AG10803 (cell line): ENCODE results near the gene NF1.
A peak's percentile ranks its signal among the peaks of the same experiment; 100 is the strongest.

Source experiments
- DNase-seq: peaks from one replicate; pipeline ENCODE4 v3.0.0; 2010; ENCODE audit warnings: low read depth
- H3K4me3 ChIP-seq: 2 replicates; pipeline ENCODE4 v1.5.1; 2011; ENCODE audit warnings: mild to moderate bottlenecking, low read length, control low read depth
- CTCF ChIP-seq: conservative IDR thresholded peaks from 2 replicates; pipeline ENCODE4 v1.5.1; 2011; ENCODE audit warnings: mild to moderate bottlenecking, low read length, control low read depth, inconsistent platforms

The NF1 gene

GRCh38 chr17:31405890-31406371 lies 311.2 kb downstream of the NF1 start:
- no peak overlapping the region for H3K4me3 ChIP-seq
- TF ChIP-seq CTCF = no peak
- no peak for DNase-seq

DNA sequence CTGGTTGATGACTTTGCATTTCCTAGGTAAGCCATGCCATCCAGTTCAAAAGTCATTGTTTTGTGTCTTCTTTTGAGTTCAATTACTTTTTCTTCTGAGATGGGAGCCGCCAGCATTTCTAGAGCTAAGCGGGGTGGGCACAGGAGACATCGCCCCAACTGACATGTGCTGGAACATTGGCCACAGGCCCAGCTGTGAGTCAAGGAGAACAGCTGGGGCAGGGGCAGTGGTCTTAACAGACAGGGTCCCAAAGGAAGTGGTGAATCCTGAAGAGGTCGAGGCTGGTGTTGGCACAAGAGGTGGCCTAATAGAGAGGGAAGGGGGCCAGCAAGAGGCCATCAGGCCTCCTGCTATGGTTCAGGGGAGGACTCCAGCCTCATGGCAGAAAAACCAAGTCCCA lies 313.8 kb downstream of the NF1 start:
- no peak for DNase-seq
- no peak for TF ChIP-seq CTCF
- H3K4me3 ChIP-seq = no peak overlapping the region

GRCh38 chr17:31411707-31412285 lies 317.0 kb downstream of the NF1 start:
- no peak for TF ChIP-seq CTCF
- no peak overlapping the region for H3K4me3 ChIP-seq
- no peak for DNase-seq

- DNase-seq = no peak
- no peak overlapping the region for H3K4me3 ChIP-seq
- no peak for TF ChIP-seq CTCF
Measured at GRCh38 chr17:31412511-31412910, 317.7 kb downstream of the NF1 start.

DNA sequence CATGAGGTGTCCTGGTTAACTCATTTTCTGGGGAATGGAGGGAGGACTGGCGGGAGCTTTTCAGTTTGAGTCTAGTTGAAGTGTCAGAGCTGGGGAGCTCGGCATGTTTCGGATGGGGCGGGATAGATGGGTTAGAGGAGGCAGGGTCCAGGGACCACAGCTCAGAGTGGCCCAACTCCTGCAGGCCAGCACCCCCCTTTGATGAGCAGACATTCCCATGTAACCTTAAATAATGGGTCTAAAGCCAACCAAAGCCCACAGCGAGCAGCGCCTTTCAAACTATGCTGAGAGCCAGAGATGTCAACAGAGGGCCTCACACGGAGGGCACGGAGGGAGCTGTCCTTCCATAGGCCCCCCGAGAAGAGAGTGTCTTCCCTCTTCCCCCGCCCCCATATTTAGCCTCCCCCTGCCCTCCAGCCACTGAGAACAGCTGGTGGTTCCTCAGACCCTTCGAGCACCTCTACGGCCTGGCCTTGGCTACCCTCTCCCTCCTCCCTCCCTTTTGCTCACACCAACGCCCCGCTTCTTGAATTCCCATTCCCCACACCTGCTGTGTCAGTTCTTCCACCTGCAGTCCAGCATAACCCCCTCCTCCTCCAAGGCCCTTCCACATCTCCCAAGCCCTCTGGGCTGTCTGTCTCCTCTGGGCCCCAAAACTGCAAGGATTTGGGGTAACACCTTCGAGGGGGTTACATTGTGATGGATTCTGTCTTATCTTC lies 318.5 kb downstream of the NF1 start:
- DNase-seq = no peak
- H3K4me3 ChIP-seq = no peak overlapping the region
- no peak for TF ChIP-seq CTCF

DNA sequence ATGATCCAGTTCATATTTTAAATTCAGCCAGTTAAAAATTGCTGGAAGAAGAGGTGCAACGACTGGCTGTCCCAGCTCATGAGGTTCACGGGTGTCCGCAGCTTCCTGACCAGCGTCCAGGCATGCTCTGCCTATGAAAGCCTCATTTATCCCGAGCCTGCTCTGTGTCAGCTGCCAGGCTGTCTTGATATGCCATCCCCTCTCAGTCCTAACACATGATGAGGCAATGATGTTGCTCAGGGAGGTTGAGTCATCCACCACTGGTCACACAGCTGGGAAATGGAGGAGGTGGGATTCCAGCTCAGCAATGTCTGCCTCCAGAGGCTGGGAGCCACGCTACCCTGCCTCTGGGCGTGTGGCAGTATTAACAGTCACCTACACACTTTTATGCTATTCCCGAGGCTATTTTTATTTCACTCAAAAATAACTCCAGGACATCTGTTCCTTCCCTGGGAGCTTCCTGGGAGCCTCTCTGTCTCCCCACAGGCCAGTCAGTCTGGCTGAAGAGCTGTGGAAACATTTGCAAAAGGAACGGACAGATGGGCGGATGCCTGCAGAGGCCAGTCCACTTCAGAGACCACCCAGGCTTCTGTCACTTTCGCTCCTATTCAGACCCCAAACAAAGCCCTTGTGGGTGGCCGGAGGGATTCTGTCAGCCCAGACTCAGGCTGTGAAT lies 319.2 kb downstream of the NF1 start:
- TF ChIP-seq CTCF = no peak
- H3K4me3 ChIP-seq = no peak overlapping the region
- DNase-seq = peak; percentile 56

- TF ChIP-seq CTCF = no peak
- H3K4me3 ChIP-seq = no peak overlapping the region
- DNase-seq = no peak
Measured at GRCh38 chr17:31414550-31414918, 319.8 kb downstream of the NF1 start.
